ENCODE data around the gene MEIS2.

DNA sequence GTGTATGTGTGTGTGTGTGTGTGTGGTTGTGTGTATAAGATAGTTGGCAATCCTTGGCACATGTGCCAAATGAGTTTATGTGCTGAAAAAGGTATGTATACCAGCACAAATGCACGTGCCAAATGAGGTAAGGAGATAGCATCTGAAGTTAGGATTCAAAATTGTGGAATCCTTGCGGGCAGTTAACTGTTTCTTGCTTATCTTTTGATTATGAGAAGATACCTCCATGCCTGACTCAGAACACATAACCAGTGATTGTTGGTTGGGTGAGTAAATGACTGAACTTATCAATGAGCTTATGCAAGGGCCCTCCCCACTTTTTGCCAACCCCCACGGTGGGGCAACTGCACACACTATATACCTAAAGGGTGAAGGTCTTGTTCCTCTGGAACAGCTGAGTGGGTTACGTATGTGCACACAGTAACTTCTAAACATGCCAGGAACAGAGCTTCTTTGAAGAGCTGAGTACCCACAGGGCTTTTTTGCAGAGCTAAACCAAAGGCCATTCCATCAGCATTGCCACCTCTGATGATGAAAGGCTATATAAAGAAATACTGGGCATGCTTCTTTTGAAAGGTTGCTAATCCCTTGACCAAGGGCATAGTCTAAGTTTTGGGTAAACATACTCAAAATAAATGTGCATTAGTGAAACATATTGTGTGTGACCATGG, 60.1 kb downstream of the MEIS2 start:
- TF ChIP-seq ZEB2 (tag by site-specific recombination; IDR thresholded peaks at IDR 0.05): no peak
- TF ChIP-seq, protein P1, sequence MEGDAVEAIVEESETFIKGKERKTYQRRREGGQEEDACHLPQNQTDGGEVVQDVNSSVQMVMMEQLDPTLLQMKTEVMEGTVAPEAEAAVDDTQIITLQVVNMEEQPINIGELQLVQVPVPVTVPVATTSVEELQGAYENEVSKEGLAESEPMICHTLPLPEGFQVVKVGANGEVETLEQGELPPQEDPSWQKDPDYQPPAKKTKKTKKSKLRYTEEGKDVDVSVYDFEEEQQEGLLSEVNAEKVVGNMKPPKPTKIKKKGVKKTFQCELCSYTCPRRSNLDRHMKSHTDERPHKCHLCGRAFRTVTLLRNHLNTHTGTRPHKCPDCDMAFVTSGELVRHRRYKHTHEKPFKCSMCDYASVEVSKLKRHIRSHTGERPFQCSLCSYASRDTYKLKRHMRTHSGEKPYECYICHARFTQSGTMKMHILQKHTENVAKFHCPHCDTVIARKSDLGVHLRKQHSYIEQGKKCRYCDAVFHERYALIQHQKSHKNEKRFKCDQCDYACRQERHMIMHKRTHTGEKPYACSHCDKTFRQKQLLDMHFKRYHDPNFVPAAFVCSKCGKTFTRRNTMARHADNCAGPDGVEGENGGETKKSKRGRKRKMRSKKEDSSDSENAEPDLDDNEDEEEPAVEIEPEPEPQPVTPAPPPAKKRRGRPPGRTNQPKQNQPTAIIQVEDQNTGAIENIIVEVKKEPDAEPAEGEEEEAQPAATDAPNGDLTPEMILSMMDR (tag by site-specific recombination; IDR thresholded peaks at IDR 0.05): no peak
- TF ChIP-seq, protein P2, sequence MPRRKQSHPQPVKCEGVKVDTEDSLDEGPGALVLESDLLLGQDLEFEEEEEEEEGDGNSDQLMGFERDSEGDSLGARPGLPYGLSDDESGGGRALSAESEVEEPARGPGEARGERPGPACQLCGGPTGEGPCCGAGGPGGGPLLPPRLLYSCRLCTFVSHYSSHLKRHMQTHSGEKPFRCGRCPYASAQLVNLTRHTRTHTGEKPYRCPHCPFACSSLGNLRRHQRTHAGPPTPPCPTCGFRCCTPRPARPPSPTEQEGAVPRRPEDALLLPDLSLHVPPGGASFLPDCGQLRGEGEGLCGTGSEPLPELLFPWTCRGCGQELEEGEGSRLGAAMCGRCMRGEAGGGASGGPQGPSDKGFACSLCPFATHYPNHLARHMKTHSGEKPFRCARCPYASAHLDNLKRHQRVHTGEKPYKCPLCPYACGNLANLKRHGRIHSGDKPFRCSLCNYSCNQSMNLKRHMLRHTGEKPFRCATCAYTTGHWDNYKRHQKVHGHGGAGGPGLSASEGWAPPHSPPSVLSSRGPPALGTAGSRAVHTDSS (tag by site-specific recombination; IDR thresholded peaks at IDR 0.05): no peak

All from HEK293 (cell line).